ENCODE results near the gene ARHGAP23. TPM values are rescaled to one million over a fixed set of nuclear protein-coding genes. Genes with fewer than 3 reads are reported as not detected.
"Not testable (repeated sequence)": the region's sequence is repeated elsewhere in the genome, so short reads cannot be mapped to it uniquely, and the experiment has no call there.

ARHGAP23 gene
- total and polyA plus RNA-seq, 8 donors, result 4.0 to 55.5 (median 26.4) TPM

GRCh38 chr17:38511150-38512108 lies 83.2 kb downstream of the ARHGAP23 start:
- H3K4me3 ChIP-seq, result no peak overlapping the region
- intact Hi-C loops (cut with DNase I; ENCODE audit: low total_unique reads), result no loop called here
- TF ChIP-seq POLR2AphosphoS5 (IDR thresholded peaks at IDR 0.05) (no peak), POLR2A (IDR thresholded peaks at IDR 0.05) (no peak), EP300 (IDR thresholded peaks at IDR 0.05) (no peak)
- TF ChIP-seq, protein P1, sequence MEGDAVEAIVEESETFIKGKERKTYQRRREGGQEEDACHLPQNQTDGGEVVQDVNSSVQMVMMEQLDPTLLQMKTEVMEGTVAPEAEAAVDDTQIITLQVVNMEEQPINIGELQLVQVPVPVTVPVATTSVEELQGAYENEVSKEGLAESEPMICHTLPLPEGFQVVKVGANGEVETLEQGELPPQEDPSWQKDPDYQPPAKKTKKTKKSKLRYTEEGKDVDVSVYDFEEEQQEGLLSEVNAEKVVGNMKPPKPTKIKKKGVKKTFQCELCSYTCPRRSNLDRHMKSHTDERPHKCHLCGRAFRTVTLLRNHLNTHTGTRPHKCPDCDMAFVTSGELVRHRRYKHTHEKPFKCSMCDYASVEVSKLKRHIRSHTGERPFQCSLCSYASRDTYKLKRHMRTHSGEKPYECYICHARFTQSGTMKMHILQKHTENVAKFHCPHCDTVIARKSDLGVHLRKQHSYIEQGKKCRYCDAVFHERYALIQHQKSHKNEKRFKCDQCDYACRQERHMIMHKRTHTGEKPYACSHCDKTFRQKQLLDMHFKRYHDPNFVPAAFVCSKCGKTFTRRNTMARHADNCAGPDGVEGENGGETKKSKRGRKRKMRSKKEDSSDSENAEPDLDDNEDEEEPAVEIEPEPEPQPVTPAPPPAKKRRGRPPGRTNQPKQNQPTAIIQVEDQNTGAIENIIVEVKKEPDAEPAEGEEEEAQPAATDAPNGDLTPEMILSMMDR (IDR thresholded peaks at IDR 0.05), result no peak

DNA sequence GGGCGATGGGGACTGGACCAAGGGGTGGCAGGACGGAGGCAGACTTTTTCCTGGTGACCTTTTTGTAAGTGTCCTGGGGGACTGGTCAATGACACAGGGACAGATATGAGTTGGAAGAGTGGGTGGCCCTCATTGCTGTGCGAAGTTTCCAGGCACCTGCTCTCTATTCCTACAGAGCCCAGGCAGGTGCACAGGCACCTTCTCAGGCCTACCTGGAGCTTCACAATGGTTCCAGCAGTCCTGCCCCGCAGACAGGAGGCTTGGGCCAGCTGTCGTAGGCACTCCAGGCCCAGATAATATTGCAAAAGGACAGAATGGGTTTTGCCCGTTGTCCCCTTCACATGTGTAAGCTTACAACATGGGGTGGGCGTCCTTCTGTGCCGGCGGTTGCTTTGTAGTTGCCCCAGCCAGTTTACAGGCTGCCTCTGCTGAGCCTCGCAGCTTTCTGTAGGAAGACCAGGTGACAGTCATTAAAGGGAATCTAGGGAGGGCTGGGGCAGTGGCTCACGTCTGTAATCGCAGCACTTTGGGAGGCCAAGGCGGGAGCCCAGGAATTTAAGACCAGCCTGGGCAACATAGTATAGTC lies 84.3 kb downstream of the ARHGAP23 start:
- H3K36me3 ChIP-seq, result peaks cover 0 to 3% (median 2%) of the 10 kb centered on the region in 4 donors
- no peaks in the 10 kb centered on the region for H3K9me3 ChIP-seq
- WGBS, 5 donors, result 74 to 85% (median 81%) methylated on average over 11 to 13 of the region's 13 CpGs
- no peak for DNase-seq
- peaks cover 12 to 27% (median 19%) of the 10 kb centered on the region in 4 donors for H3K4me1 ChIP-seq
- no peak overlapping the region for H3K4me3 ChIP-seq
- no peak overlapping the region for H3K27ac ChIP-seq
- no peak for TF ChIP-seq EP300 (IDR thresholded peaks at IDR 0.05)
- no peak for TF ChIP-seq POLR2AphosphoS5 (IDR thresholded peaks at IDR 0.05)
- no peak for TF ChIP-seq POLR2A (IDR thresholded peaks at IDR 0.05)
- TF ChIP-seq, protein P1 (IDR thresholded peaks at IDR 0.05), result no peak
- intact Hi-C loops (cut with DNase I; ENCODE audit: low total_unique reads), result no loop called here
- peaks cover 0 to 34% (median 16%) of the 10 kb centered on the region in 3 donors for H3K27me3 ChIP-seq

More at GRCh38 chr17:38511150-38512108, 83.2 kb downstream of the ARHGAP23 start:
- 47 to 64% (median 57%) methylated on average over 15 of the region's 15 CpGs for WGBS, 5 donors
- Histone ChIP-seq H3K36me3 (peaks cover 3 to 14% (median 12%) of the 10 kb centered on the region in 4 donors), H3K4me1 (peaks cover 12 to 27% (median 19%) of the 10 kb centered on the region in 4 donors), H3K9me3 (no peaks in the 10 kb centered on the region), H3K27ac (no peak overlapping the region), H3K27me3 (peaks cover 0 to 34% (median 16%) of the 10 kb centered on the region in 3 donors)
- DNase-seq, result peak in 1 of 2 donors; percentile 36

DNA sequence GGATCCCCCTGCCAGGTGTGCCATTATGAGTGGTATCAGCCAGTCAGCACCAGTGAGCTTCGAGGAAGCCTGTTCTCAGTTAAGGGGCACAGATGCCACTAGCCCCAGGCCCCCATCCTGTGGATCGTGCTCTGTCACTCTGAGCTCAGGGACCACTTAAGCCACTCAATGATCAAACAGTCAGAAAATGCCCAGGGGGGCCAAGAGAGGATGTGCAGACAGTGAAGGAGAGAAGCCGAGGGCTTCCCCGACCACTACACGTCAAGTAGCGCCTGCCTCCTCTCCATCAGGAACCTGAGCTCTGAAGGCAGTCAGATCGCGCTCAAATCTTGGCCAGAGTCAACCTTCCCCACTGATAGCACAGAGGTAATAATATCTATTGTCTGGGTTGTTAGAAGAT lies 98.3 kb downstream of the ARHGAP23 start:
- intact Hi-C loops (cut with DNase I; ENCODE audit: low total_unique reads); H3K9me3 ChIP-seq; H3K4me1 ChIP-seq; H3K4me3 ChIP-seq; H3K36me3 ChIP-seq; H3K27ac ChIP-seq; DNase-seq: not testable (repeated sequence)
- WGBS, 5 donors, result 61 to 70% (median 63%) methylated on average over 8 of the region's 8 CpGs
- peaks cover 0 to 40% (median 4%) of the 10 kb centered on the region in 3 donors for H3K27me3 ChIP-seq

- H3K27ac ChIP-seq; intact Hi-C loops (cut with DNase I; ENCODE audit: low total_unique reads); H3K9me3 ChIP-seq; H3K36me3 ChIP-seq; H3K4me1 ChIP-seq; H3K4me3 ChIP-seq: not testable (repeated sequence)
- 29 to 35% (median 33%) methylated on average over 9 to 10 of the region's 10 CpGs for WGBS, 5 donors
- peak in 1 of 2 donors; percentile 55 for DNase-seq
- peaks cover 0 to 56% (median 10%) of the 10 kb centered on the region in 3 donors for H3K27me3 ChIP-seq
Observed at GRCh38 chr17:38528141-38528540, 99.9 kb downstream of the ARHGAP23 start.

DNA sequence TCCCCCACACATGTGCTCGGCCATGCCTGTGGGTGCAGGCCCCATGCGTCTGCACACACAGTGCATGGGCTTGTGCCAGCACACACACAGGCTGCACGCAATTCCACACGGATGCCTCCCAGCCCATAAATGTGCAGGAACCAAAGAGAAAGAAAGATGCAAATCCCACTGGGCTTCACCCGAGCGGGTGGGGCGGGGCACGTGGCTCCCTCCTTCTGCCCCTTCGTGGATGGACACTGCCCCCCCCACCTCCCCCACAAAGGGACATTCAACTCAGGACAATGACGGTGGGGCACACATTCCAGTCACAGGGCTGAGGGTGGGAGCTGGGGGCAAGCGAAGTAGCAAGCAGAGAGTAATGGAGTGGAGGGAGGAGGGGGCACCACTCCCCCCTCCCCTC lies 102.6 kb downstream of the ARHGAP23 start:
- DNase-seq; H3K4me3 ChIP-seq; H3K36me3 ChIP-seq; H3K9me3 ChIP-seq; H3K4me1 ChIP-seq; H3K27ac ChIP-seq; intact Hi-C loops (cut with DNase I; ENCODE audit: low total_unique reads): not testable (repeated sequence)
- 31 to 44% (median 41%) methylated on average over 9 to 11 of the region's 11 CpGs for WGBS, 5 donors
- H3K27me3 ChIP-seq, result peaks cover 0 to 76% (median 10%) of the 10 kb centered on the region in 3 donors

DNA sequence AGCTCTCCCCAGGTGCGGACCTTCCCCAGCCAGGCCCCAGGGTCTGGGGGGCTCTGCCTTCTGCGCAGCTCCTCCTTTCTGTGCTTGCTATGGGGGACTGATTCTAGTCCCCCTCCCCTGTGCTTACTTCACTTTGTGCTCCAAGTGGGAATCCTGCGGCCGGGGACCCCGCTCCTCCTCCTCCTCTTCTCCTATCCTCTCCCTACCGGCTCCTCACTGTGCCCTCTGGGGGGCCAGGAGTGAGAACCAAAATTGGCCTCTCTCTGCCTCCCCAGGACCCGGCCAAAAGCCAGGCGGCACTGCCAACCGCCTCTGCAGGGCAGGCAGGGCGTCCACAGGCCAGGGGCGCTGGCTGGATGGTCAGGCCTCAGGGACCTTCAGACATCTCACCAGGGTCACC lies 103.5 kb downstream of the ARHGAP23 start:
- H3K36me3 ChIP-seq; H3K9me3 ChIP-seq; H3K27ac ChIP-seq; H3K4me1 ChIP-seq; DNase-seq; intact Hi-C loops (cut with DNase I; ENCODE audit: low total_unique reads); H3K4me3 ChIP-seq: not testable (repeated sequence)
- 51 to 79% (median 67%) methylated on average over 7 to 11 of the region's 11 CpGs for WGBS, 5 donors
- H3K27me3 ChIP-seq, result peaks cover 0 to 86% (median 10%) of the 10 kb centered on the region in 3 donors

Measured in stomach (tissue), 9 donors.